ENCODE results near the gene CELF5. TPM values are rescaled to one million over a fixed set of nuclear protein-coding genes. Genes with fewer than 3 reads are reported as not detected.
A peak's percentile ranks its signal among the peaks of the same experiment; 100 is the strongest.

The CELF5 gene
- total and polyA plus RNA-seq, 9 of the 15 experiments (the other 6 are each of a cell fraction or from before 2014, with no cell fraction given), result 0.01 to 0.56 (median 0.22) TPM

- 17% methylated on average over 3 of the region's 4 CpGs for WGBS (ENCODE audit: insufficient coverage, low coverage, missing lambda C conversion rate)
Observed at GRCh38 chr19:3333020-3333583, 108.6 kb downstream of the CELF5 start.

More at GRCh38 chr19:3333020-3333583, 108.6 kb downstream of the CELF5 start:
- no peak overlapping the region for H3K4me2 ChIP-seq (ENCODE audit: insufficient read depth, low read length)
- in situ Hi-C loops (cut with MboI), result no loop called here
- H4K20me1 ChIP-seq (replicated peaks; ENCODE audit: control insufficient read depth, insufficient read depth, low read length), result peaks cover 4% of the 10 kb centered on the region; the same call in 1 of the 2 replicates
- ChIA-PET POLR2A (no interaction called here), CTCF (ENCODE audit: low intra/inter-chr PET ratio) (no interaction called here)
- DNase-seq (ENCODE audit: extremely low read depth in 1 of 4, low spot score in 3 of 4), result no peak
- no peak for ATAC-seq
- intact Hi-C loops (cut with micrococcal nuclease), result no loop called here
- peaks cover 5 to 27% of the 10 kb centered on the region in 2 experiments for H3K27me3 ChIP-seq (ENCODE audit: control insufficient read depth in 2 of 2, insufficient read depth in 2 of 2, low read length in 2 of 2)
- H3K9ac ChIP-seq (ENCODE audit: insufficient read depth in 1 of 2, low read depth in 2 of 2, low read length in 2 of 2), result no peak overlapping the region
- TF ChIP-seq ZNF512 (tag; IDR thresholded peaks at IDR 0.05) (peak; percentile 90), ZNF217 (CRISPR knock-in tag; IDR thresholded peaks at IDR 0.05) (no peak), MCM7 (IDR thresholded peaks at IDR 0.05) (0 out of 4 replicates have a peak, but pooled peaks of 1 of the 2 experiments have one; percentile 20), ZNF121 (CRISPR knock-in tag; conservative IDR thresholded peaks at IDR 0.05) (peak; percentile 72), BCOR (IDR thresholded peaks at IDR 0.05) (peak; percentile 16; the same call in 1 of the 2 replicates)
- no peak overlapping the region for H3K4me3 ChIP-seq
- H3K4me1 ChIP-seq (replicated peaks in 1 of 2; ENCODE audit: control insufficient read depth in 2 of 2, insufficient read depth in 2 of 2, low read length in 2 of 2), result peaks cover 0 to 10% of the 10 kb centered on the region in 2 experiments; a peak in 2 of 5 replicates
- H2AFZ ChIP-seq (ENCODE audit: low read depth, low read length), result no peak overlapping the region
- H3K9me3 ChIP-seq (replicated peaks; ENCODE audit: control insufficient read depth, insufficient read depth, low read depth, low read length), result no peaks in the 10 kb centered on the region
- H3K27ac ChIP-seq (ENCODE audit: extremely low read depth, low read depth, low read length), result no peak overlapping the region
- no TSS peak for BruUV-seq (replicated peaks)
- no peaks in the 10 kb centered on the region for H3K9me1 ChIP-seq (ENCODE audit: control insufficient read depth, insufficient read depth, low read length)
- no peak for FAIRE-seq
- no peaks in the 10 kb centered on the region for H3K79me2 ChIP-seq (ENCODE audit: control insufficient read depth, insufficient read depth, low read length)
- H3K36me3 ChIP-seq (ENCODE audit: control insufficient read depth, insufficient read depth, low read length), result no peaks in the 10 kb centered on the region

Measured in K562 (cell line).